IPS-18c (cell line): Measurements from ENCODE around the gene ACAD11.

ENCODE experiments used
- H3K4me3 ChIP-seq: 2 replicates; pipeline ENCODE4 v1.7.0; 2013; ENCODE audit warnings: low read depth, mild to moderate bottlenecking, low read length, moderate library complexity; ENCODE audit not compliant: insufficient read depth
- H3K9me3 ChIP-seq: one replicate; pipeline ENCODE4 v1.6.1; 2013; ENCODE audit warnings: mild to moderate bottlenecking, low read length, moderate library complexity; ENCODE audit not compliant: control insufficient read depth, insufficient read depth

ACAD11 gene

DNA sequence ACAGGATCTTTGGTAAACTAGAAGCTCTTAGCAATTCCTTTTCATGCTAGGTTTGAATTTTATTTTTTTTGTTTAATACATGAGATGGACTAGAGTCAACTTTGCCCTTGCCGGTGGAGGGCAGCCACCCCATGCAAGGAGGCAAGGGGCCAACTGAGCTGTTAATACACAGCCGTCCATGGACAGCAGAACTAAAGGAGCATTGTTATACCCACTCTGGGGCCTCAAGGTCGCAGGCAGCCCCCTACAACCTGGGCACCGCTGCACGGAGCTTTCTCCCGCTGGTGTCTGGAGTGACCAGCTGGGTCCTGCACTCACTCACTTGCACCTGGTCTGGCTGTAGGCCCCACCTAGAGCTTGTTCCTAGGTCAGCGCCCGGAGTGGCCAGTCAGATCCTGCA, 110.4 kb downstream of the ACAD11 start:
- Histone ChIP-seq H3K4me3 (no peak overlapping the region), H3K9me3 (no peaks in the 10 kb centered on the region)

- no peaks in the 10 kb centered on the region for H3K9me3 ChIP-seq
Measured at GRCh38 chr3:132545471-132545870, 114.1 kb downstream of the ACAD11 start.

GRCh38 chr3:132544130-132544529, 115.5 kb downstream of the ACAD11 start:
- Histone ChIP-seq H3K4me3 (no peak overlapping the region), H3K9me3 (no peaks in the 10 kb centered on the region)

More at GRCh38 chr3:132545471-132545870, 114.1 kb downstream of the ACAD11 start:
- H3K4me3 ChIP-seq = no peak overlapping the region

GRCh38 chr3:132543011-132543739, 116.4 kb downstream of the ACAD11 start:
- Histone ChIP-seq H3K4me3 (no peak overlapping the region), H3K9me3 (no peaks in the 10 kb centered on the region)

- Histone ChIP-seq H3K4me3 (no peak overlapping the region), H3K9me3 (no peaks in the 10 kb centered on the region)
Measured at GRCh38 chr3:132542577-132542976, 117.0 kb downstream of the ACAD11 start.

DNA sequence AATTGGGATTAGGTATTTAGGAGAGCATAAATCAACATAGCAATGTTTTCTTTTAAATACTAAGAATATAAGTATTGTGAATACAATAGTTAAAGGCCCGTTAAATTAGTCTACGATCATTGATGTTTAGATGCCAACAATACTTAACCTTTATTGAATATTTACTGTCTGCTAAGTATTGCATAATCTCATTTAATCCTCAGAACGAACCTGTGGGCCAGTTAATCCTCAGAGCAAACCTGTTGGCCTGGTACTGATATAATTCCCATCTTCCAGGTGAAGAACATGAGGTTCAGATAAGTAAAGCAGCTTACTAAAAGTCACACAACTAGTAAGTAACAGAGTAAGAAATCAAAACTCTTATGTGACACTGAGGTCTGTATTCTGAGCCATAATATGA, 119.9 kb downstream of the ACAD11 start:
- no peak overlapping the region for H3K4me3 ChIP-seq
- H3K9me3 ChIP-seq = no peaks in the 10 kb centered on the region

GRCh38 chr3:132538072-132538471, 121.5 kb downstream of the ACAD11 start:
- H3K9me3 ChIP-seq = no peaks in the 10 kb centered on the region

DNA sequence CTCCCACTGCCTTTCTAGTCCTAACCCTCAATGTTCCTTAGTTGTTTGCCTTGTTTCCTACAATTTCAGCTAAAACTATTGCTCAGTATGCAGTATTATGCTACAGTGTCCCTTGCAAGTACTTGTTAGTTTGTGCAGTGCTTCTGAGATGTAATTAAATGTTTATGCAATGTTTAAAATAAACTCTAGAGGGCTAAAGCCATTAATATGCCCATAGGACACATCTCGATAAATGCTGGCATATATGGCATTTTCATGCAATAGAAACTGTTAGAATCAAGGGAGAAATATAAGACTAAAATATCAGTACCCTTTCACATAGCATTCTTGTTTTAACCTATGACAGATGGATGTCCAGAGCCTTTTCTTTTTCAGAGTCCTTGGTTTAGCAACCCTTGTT, 122.3 kb downstream of the ACAD11 start:
- H3K9me3 ChIP-seq = no peaks in the 10 kb centered on the region
- H3K4me3 ChIP-seq = no peak overlapping the region

More at GRCh38 chr3:132538072-132538471, 121.5 kb downstream of the ACAD11 start:
- H3K4me3 ChIP-seq = no peak overlapping the region

GRCh38 chr3:132536442-132537153, 123.0 kb downstream of the ACAD11 start:
- H3K9me3 ChIP-seq = no peaks in the 10 kb centered on the region
- no peak overlapping the region for H3K4me3 ChIP-seq

DNA sequence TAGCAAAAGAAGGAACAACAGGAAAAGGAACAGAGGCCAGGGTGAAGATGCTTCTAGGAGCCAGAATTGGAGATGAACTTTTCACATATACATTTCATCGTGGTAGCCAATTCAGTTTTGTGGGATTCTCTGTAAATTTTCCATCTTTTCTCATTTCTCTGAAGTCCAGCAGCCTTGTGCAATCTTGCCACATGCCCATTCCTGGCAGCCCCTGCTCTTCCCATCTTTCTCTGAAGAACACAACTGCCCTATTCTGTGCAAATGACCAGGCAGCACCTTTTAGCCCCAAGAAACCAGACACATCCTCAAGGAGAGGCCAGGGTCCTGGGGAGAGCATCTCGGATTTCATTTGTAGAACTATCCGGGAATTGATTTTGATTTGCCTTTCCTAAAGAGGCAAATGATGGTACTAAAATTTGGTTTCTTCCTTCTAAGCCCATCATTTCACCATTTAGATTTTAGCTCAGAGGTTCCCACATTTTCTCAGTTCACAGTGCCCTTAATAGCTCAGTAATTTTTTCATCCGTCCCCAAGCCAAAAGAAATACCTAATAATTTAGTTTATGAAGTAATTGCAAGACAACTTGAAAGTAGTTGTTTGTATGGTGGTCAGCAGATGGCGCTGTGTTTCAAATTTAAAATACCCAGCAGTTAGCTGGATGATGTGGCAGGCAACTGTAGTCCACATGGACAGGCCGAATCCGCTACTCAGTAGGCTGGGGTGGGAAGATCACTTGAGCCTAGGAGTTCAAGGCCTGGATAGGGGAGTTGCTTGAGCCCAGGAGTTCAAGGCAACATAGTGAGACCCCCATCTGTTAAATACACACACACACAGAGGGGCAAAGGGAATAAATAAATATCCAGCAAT, 123.8 kb downstream of the ACAD11 start:
- Histone ChIP-seq H3K9me3 (no peaks in the 10 kb centered on the region), H3K4me3 (no peak overlapping the region)

GRCh38 chr3:132530624-132531023, 129.0 kb downstream of the ACAD11 start:
- Histone ChIP-seq H3K9me3 (no peaks in the 10 kb centered on the region), H3K4me3 (no peak overlapping the region)

GRCh38 chr3:132522353-132522752, 137.3 kb downstream of the ACAD11 start:
- Histone ChIP-seq H3K9me3 (no peaks in the 10 kb centered on the region), H3K4me3 (no peak overlapping the region)

- Histone ChIP-seq H3K4me3 (no peak overlapping the region), H3K9me3 (no peaks in the 10 kb centered on the region)
Measured at GRCh38 chr3:132521901-132522300, 137.7 kb downstream of the ACAD11 start.

DNA sequence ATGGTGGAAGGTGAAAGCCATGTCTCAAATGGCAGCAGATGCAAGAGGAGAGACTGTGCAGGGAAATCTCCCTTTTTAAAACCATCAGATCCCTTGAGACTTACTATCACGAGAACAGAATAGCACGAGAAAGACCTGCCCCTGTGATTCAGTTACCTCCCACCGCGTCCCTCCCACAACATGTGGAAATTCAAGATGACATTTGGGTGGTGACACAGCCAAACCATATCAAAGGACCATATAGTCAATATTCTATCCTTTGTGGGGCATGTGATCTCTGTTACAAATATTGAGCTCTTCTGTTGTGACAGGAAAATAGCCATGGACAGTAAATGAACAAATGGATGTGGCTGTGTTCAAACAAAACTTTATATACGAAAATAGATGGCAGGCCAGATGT, 139.7 kb downstream of the ACAD11 start:
- Histone ChIP-seq H3K9me3 (no peaks in the 10 kb centered on the region), H3K4me3 (no peak overlapping the region)

DNA sequence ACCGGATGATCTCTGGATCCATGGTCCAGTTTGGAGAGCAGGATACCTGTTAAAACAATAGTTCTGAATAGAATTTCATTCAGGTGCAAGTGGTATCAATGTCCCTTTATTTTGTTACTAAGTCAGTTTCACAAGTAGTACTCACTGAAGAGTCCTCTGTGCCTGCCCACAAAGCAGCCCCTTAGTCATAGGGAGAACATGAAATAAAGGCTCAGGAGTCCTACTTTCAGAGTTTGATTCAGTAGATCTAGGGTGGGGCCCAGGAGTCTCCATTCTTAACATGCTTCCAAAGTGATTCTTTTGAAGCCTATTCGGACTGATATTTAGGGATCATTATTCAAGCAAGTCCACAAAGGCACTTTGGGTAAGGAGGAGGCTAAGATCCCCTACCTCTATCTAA, 142.3 kb downstream of the ACAD11 start:
- H3K4me3 ChIP-seq = no peak overlapping the region
- no peaks in the 10 kb centered on the region for H3K9me3 ChIP-seq

DNA sequence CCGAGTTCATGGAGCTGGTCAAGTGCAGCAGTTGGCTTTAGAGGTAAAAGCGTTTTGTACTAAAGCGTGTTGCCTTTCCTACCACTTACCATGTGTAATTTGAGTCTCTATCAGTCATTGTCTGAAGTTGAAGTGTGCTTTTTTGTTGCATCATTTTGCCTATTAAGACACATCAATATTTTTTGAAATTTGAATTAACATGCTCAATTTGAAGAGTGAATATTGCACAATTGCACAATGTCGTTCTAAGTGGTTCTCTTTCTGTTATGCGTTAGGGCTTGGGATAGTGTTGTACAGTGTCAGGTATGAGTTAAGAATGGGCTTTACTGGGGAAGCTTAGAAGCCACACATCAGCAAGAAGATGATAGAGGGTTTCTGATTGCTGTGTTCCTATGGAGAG, 146.6 kb downstream of the ACAD11 start:
- Histone ChIP-seq H3K4me3 (no peak overlapping the region), H3K9me3 (no peaks in the 10 kb centered on the region)

GRCh38 chr3:132509506-132509905, 150.1 kb downstream of the ACAD11 start:
- H3K4me3 ChIP-seq = no peak overlapping the region
- no peaks in the 10 kb centered on the region for H3K9me3 ChIP-seq

DNA sequence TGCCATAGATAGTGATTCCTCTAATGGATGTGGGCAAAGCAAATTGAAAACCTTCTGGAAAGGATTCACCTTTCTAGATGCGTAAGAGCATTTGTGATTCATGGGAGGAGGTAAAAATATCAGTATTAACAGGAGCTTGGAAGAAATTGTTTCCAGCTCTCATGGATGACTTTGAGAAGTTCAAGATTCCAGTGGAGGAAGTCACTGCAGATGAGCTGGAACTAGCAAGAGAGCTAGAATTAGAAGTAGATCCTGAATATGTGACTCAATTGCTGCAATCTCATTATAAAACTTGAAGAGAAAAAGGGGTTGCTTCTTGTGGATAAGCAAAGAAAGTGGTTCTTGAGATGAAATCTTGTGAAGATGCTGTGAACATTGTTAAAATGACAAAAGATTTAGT, 150.5 kb downstream of the ACAD11 start:
- H3K9me3 ChIP-seq = no peaks in the 10 kb centered on the region

More for the DNA sequence above, 150.5 kb downstream of the ACAD11 start:
- H3K4me3 ChIP-seq = no peak overlapping the region
